Omental fat pad (tissue), 4 donors: ENCODE data around the gene DEFB108B. TPM values are rescaled to one million over a fixed set of nuclear protein-coding genes. Genes with fewer than 3 reads are reported as not detected.
"Not testable (repeated sequence)": the region's sequence is repeated elsewhere in the genome, so short reads cannot be mapped to it uniquely, and the experiment has no call there.

Experiments used
- ATAC-seq: fragments of 150-250 bp; one replicate; pipeline ENCODE4 v1.9.1; 2016; ENCODE audit warnings: mild to moderate bottlenecking, moderate library complexity; ENCODE audit not compliant: low FRiP score
- DNase-seq: peaks from one replicate; pipeline ENCODE4 v3.0.0-alpha.2; 2019; ENCODE audit warnings: low spot score
- CTCF ChIP-seq, 3 donors: fragments of 450-650 bp; IDR thresholded peaks; one replicate each; pipeline ENCODE4 v1.5.1; 2016 to 2017; ENCODE audit warnings: antibody characterized with exemption in 3 of 3, mild to moderate bottlenecking in 3 of 3, moderate library complexity in 2 of 3
- total RNA-seq, 4 donors: library from RNA; depleted of rRNA; stranded (reverse); fragments of >200 nt; gene quantifications; one replicate each; pipeline ENCODE4 v1.1.0, GENCODE V29; 2016

The DEFB108B gene
- total RNA-seq, 4 donors from 2014 or later = not detected

- DNase-seq, ATAC-seq: not testable (repeated sequence)
Observed at GRCh38 chr11:71804158-71804947, 28.6 kb upstream of the DEFB108B start.

- not testable (repeated sequence) for DNase-seq, ATAC-seq
Observed at GRCh38 chr11:71812529-71812928, 20.5 kb upstream of the DEFB108B start.

GRCh38 chr11:71813481-71814355, 19.3 kb upstream of the DEFB108B start:
- TF ChIP-seq CTCF (IDR thresholded peaks at IDR 0.05) = peak in 2 of 3 donors; percentile 26 to 53
- peak; percentile 43 for DNase-seq
- not testable (repeated sequence) for ATAC-seq

GRCh38 chr11:71821539-71821938, 11.5 kb upstream of the DEFB108B start:
- not testable (repeated sequence) for ATAC-seq

GRCh38 chr11:71829247-71829646, 3.8 kb upstream of the DEFB108B start:
- ATAC-seq = not testable (repeated sequence)

More at GRCh38 chr11:71821539-71821938, 11.5 kb upstream of the DEFB108B start:
- not testable (repeated sequence) for DNase-seq

GRCh38 chr11:71829686-71830085, 3.3 kb upstream of the DEFB108B start:
- not testable (repeated sequence) for DNase-seq, ATAC-seq

More at GRCh38 chr11:71829247-71829646, 3.8 kb upstream of the DEFB108B start:
- not testable (repeated sequence) for DNase-seq

GRCh38 chr11:71842720-71843119, 9.7 kb downstream of the DEFB108B start:
- ATAC-seq, DNase-seq: not testable (repeated sequence)

- ATAC-seq, DNase-seq: not testable (repeated sequence)
Observed at GRCh38 chr11:71843355-71843754, 10.4 kb downstream of the DEFB108B start.

GRCh38 chr11:71843858-71844257, 10.9 kb downstream of the DEFB108B start:
- ATAC-seq (no peak), DNase-seq (no peak)
- TF ChIP-seq CTCF (IDR thresholded peaks at IDR 0.05) = no peak

- not testable (repeated sequence) for DNase-seq, ATAC-seq
Observed at GRCh38 chr11:71853895-71854294, 20.9 kb downstream of the DEFB108B start.

GRCh38 chr11:71855880-71856279, 22.9 kb downstream of the DEFB108B start:
- not testable (repeated sequence) for DNase-seq, ATAC-seq

- ATAC-seq, DNase-seq: not testable (repeated sequence)
Observed at GRCh38 chr11:71860835-71861234, 27.8 kb downstream of the DEFB108B start.

- ATAC-seq = not testable (repeated sequence)
Observed at GRCh38 chr11:71863978-71864627, 31.1 kb downstream of the DEFB108B start.

GRCh38 chr11:71867209-71867608, 34.2 kb downstream of the DEFB108B start:
- ATAC-seq, DNase-seq: not testable (repeated sequence)

More at GRCh38 chr11:71863978-71864627, 31.1 kb downstream of the DEFB108B start:
- not testable (repeated sequence) for DNase-seq

GRCh38 chr11:71869931-71870330, 36.9 kb downstream of the DEFB108B start:
- not testable (repeated sequence) for DNase-seq, ATAC-seq

- DNase-seq, ATAC-seq: not testable (repeated sequence)
Observed at GRCh38 chr11:71870661-71871060, 37.7 kb downstream of the DEFB108B start.
